Measurements from ENCODE around the gene PTPN1. TPM values are rescaled to one million over a fixed set of nuclear protein-coding genes. Genes with fewer than 3 reads are reported as not detected.

Gene PTPN1
- total and polyA plus RNA-seq, 2 of the 13 experiments (the other 11 are each of a cell fraction or from before 2014, with no cell fraction given): 17.7 to 37.2 TPM

DNA sequence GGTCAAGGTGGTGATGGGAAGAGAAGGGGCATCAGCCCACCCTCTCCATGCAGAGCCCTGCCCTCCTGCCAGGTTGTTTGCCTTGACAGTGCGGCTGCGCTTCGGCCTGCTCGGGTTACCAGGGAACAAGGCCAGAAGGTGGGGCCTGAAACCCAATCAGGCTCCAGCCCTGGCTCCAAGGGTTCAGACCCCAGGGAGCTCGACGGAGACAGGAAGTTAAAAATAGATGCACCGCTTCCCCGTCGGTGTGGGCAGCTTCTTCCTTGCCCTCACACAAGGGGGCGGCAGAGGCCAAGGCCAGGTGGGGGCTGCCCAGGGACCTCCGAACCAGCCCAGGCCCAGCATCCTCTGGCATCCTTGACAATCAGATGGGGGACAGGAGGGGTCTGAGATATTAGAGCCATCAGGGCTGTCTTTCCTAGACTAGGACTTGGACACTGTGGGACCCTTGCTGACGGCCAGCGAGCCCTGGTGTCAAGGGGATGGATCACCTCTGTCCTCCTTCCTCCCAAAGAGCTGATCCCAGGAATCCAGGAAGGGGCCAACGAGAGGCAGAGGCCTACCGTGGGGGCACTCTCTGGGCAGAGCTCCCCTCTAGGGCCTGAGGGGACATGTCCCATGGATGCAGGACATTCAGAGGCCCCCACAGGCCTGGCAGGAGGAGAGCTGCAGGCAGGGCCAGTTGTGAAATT, 115.9 kb downstream of the PTPN1 start (continued):
- TF ChIP-seq GZF1 (CRISPR knock-in tag; IDR thresholded peaks at IDR 0.05) (no peak), KAT2B (IDR thresholded peaks at IDR 0.05; ENCODE audit: borderline replicate concordance, low read depth, low read length) (no peak), ZNF768 (CRISPR knock-in tag; IDR thresholded peaks at IDR 0.05) (peak; percentile 73; the same call in 1 of the 2 replicates), JUNB (CRISPR knock-in tag; IDR thresholded peaks at IDR 0.05; ENCODE audit: borderline replicate concordance) (no peak), SMAD1 (CRISPR knock-in tag; IDR thresholded peaks at IDR 0.05; ENCODE audit: borderline replicate concordance, low read depth) (no peak), KMT2A (CRISPR knock-in tag; IDR thresholded peaks at IDR 0.05) (peak; percentile 73; the same call in 1 of the 2 replicates), RFXANK (CRISPR knock-in tag; IDR thresholded peaks at IDR 0.05) (no peak), MAF1 (CRISPR knock-in tag; IDR thresholded peaks at IDR 0.05; ENCODE audit: borderline replicate concordance) (no peak), KLF11 (CRISPR knock-in tag; IDR thresholded peaks at IDR 0.05) (no peak), ZFP1 (CRISPR knock-in tag; IDR thresholded peaks at IDR 0.05) (peak; percentile 65; the same call in 1 of the 2 replicates), ZNF510 (CRISPR knock-in tag; IDR thresholded peaks at IDR 0.05; ENCODE audit: low read depth) (no peak), ETV6 (CRISPR knock-in tag; conservative IDR thresholded peaks at IDR 0.05) (no peak), SKI (IDR thresholded peaks at IDR 0.05; ENCODE audit: partially characterized antibody) (peak; percentile 28), SRSF9 (IDR thresholded peaks at IDR 0.05; ENCODE audit: borderline replicate concordance, insufficient read depth, low read depth, low read length, poor library complexity, severe bottlenecking) (no peak)
- TF ChIP-seq, protein P1, sequence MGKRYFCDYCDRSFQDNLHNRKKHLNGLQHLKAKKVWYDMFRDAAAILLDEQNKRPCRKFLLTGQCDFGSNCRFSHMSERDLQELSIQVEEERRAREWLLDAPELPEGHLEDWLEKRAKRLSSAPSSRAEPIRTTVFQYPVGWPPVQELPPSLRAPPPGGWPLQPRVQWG (CRISPR knock-in tag; IDR thresholded peaks at IDR 0.05; ENCODE audit: borderline replicate concordance, low read depth): no peak
- TF ChIP-seq, protein P2, sequence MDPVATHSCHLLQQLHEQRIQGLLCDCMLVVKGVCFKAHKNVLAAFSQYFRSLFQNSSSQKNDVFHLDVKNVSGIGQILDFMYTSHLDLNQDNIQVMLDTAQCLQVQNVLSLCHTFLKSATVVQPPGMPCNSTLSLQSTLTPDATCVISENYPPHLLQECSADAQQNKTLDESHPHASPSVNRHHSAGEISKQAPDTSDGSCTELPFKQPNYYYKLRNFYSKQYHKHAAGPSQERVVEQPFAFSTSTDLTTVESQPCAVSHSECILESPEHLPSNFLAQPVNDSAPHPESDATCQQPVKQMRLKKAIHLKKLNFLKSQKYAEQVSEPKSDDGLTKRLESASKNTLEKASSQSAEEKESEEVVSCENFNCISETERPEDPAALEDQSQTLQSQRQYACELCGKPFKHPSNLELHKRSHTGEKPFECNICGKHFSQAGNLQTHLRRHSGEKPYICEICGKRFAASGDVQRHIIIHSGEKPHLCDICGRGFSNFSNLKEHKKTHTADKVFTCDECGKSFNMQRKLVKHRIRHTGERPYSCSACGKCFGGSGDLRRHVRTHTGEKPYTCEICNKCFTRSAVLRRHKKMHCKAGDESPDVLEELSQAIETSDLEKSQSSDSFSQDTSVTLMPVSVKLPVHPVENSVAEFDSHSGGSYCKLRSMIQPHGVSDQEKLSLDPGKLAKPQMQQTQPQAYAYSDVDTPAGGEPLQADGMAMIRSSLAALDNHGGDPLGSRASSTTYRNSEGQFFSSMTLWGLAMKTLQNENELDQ (CRISPR knock-in tag; IDR thresholded peaks at IDR 0.05; ENCODE audit: borderline replicate concordance): no peak
- TF ChIP-seq, protein P3, sequence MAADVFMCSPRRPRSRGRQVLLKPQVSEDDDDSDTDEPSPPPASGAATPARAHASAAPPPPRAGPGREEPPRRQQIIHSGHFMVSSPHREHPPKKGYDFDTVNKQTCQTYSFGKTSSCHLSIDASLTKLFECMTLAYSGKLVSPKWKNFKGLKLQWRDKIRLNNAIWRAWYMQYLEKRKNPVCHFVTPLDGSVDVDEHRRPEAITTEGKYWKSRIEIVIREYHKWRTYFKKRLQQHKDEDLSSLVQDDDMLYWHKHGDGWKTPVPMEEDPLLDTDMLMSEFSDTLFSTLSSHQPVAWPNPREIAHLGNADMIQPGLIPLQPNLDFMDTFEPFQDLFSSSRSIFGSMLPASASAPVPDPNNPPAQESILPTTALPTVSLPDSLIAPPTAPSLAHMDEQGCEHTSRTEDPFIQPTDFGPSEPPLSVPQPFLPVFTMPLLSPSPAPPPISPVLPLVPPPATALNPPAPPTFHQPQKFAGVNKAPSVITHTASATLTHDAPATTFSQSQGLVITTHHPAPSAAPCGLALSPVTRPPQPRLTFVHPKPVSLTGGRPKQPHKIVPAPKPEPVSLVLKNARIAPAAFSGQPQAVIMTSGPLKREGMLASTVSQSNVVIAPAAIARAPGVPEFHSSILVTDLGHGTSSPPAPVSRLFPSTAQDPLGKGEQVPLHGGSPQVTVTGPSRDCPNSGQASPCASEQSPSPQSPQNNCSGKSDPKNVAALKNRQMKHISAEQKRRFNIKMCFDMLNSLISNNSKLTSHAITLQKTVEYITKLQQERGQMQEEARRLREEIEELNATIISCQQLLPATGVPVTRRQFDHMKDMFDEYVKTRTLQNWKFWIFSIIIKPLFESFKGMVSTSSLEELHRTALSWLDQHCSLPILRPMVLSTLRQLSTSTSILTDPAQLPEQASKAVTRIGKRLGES (CRISPR knock-in tag; IDR thresholded peaks at IDR 0.05; ENCODE audit: borderline replicate concordance): no peak
- TF ChIP-seq, protein P4, sequence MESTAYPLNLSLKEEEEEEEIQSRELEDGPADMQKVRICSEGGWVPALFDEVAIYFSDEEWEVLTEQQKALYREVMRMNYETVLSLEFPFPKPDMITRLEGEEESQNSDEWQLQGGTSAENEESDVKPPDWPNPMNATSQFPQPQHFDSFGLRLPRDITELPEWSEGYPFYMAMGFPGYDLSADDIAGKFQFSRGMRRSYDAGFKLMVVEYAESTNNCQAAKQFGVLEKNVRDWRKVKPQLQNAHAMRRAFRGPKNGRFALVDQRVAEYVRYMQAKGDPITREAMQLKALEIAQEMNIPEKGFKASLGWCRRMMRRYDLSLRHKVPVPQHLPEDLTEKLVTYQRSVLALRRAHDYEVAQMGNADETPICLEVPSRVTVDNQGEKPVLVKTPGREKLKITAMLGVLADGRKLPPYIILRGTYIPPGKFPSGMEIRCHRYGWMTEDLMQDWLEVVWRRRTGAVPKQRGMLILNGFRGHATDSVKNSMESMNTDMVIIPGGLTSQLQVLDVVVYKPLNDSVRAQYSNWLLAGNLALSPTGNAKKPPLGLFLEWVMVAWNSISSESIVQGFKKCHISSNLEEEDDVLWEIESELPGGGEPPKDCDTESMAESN (CRISPR knock-in tag; conservative IDR thresholded peaks at IDR 0.05): no peak
- TF ChIP-seq, protein P5, sequence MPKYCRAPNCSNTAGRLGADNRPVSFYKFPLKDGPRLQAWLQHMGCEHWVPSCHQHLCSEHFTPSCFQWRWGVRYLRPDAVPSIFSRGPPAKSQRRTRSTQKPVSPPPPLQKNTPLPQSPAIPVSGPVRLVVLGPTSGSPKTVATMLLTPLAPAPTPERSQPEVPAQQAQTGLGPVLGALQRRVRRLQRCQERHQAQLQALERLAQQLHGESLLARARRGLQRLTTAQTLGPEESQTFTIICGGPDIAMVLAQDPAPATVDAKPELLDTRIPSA (CRISPR knock-in tag; IDR thresholded peaks at IDR 0.05; ENCODE audit: borderline replicate concordance): no peak
- TF ChIP-seq, protein P6, sequence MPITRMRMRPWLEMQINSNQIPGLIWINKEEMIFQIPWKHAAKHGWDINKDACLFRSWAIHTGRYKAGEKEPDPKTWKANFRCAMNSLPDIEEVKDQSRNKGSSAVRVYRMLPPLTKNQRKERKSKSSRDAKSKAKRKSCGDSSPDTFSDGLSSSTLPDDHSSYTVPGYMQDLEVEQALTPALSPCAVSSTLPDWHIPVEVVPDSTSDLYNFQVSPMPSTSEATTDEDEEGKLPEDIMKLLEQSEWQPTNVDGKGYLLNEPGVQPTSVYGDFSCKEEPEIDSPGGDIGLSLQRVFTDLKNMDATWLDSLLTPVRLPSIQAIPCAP (CRISPR knock-in tag; IDR thresholded peaks at IDR 0.05; ENCODE audit: low read depth): no peak
